HPDE6-E6E7 (cell line): ENCODE data around the gene NR3C1.

ENCODE experiments used
- DNase-seq: peaks from one replicate; pipeline ENCODE4 v3.0.0; 2011; ENCODE audit warnings: missing footprints; ENCODE audit errors: extremely low spot score

The NR3C1 gene

GRCh38 chr5:143309661-143310431 lies 93.6 kb downstream of the NR3C1 start:
- no peak for DNase-seq

- no peak for DNase-seq
Observed at GRCh38 chr5:143308731-143309130, 94.8 kb downstream of the NR3C1 start.

- no peak for DNase-seq
Observed at GRCh38 chr5:143306040-143306439, 97.4 kb downstream of the NR3C1 start.

- no peak for DNase-seq
Observed at GRCh38 chr5:143304836-143305475, 98.5 kb downstream of the NR3C1 start.

- DNase-seq = no peak
Observed at GRCh38 chr5:143302341-143303045, 101.0 kb downstream of the NR3C1 start.

GRCh38 chr5:143297756-143298155 lies 105.7 kb downstream of the NR3C1 start:
- DNase-seq = no peak

GRCh38 chr5:143290125-143290524 lies 113.4 kb downstream of the NR3C1 start:
- DNase-seq = no peak

GRCh38 chr5:143284521-143284920 lies 119.0 kb downstream of the NR3C1 start:
- DNase-seq = no peak

GRCh38 chr5:143284002-143284401 lies 119.5 kb downstream of the NR3C1 start:
- DNase-seq = no peak

GRCh38 chr5:143281226-143281625 lies 122.3 kb downstream of the NR3C1 start:
- DNase-seq = no peak

- peak; percentile 1 for DNase-seq
Observed at GRCh38 chr5:143279698-143280097, 123.8 kb downstream of the NR3C1 start.

GRCh38 chr5:143277536-143277935 lies 126.0 kb downstream of the NR3C1 start:
- no peak for DNase-seq

- DNase-seq = no peak
Observed at GRCh38 chr5:143275512-143276363, 127.7 kb downstream of the NR3C1 start.

- DNase-seq = no peak
Observed at GRCh38 chr5:143274952-143275351, 128.5 kb downstream of the NR3C1 start.

GRCh38 chr5:143271431-143271830 lies 132.1 kb downstream of the NR3C1 start:
- no peak for DNase-seq

- DNase-seq = no peak
Observed at GRCh38 chr5:143268388-143268787, 135.1 kb downstream of the NR3C1 start.

- no peak for DNase-seq
Observed at GRCh38 chr5:143267186-143267585, 136.3 kb downstream of the NR3C1 start.

- no peak for DNase-seq
Observed at GRCh38 chr5:143265995-143266394, 137.5 kb downstream of the NR3C1 start.

GRCh38 chr5:143263272-143263810 lies 140.1 kb downstream of the NR3C1 start:
- no peak for DNase-seq

GRCh38 chr5:143262393-143263174 lies 140.9 kb downstream of the NR3C1 start:
- DNase-seq = peak; percentile 43
